PC-9 (cell line): ENCODE measurements around the gene CNNM2. TPM values are rescaled to one million over a fixed set of nuclear protein-coding genes. Genes with fewer than 3 reads are reported as not detected.

Experiments
- BruUV-seq: library from RNA; stranded (reverse); fragments of 400-500 nt; replicated peaks from 2 replicates; lab custom pipeline; 2021; lab: Mats Ljungman, UMichigan
- CTCF ChIA-PET: fragments of 300-600 bp; sonication (Branson Sonifier 250); formaldehyde crosslinking; loops from one replicate; lab custom pipeline; 2022; ENCODE audit warnings: antibody characterized with exemption; lab: Charles Lee
- POLR2A ChIA-PET: fragments of 300-600 bp; sonication (Branson Sonifier 250); formaldehyde crosslinking; loops from one replicate; lab custom pipeline; 2022; ENCODE audit warnings: antibody characterized with exemption; ENCODE audit not compliant: unreplicated experiment; lab: Charles Lee
- DNase-seq, 2 experiments: peaks; one replicate each; pipeline versions ENCODE4 v3.0.0 to v3.0.0-alpha.2; 2015 to 2022; ENCODE audit warnings: mixed read lengths in 1 of 2
- H2AFZ ChIP-seq: fragments of 200-600 bp; sonication (generic); 2 replicates; pipeline ENCODE4 v1.8.1; 2017; ENCODE audit warnings: antibody characterized with exemption
- H3F3A ChIP-seq: fragments of 200-600 bp; sonication (generic); 2 replicates; pipeline ENCODE4 v1.8.1; 2017; ENCODE audit warnings: antibody characterized with exemption, mild to moderate bottlenecking, low read depth; ENCODE audit not compliant: insufficient read depth
- H3K27ac ChIP-seq: fragments of 200-600 bp; sonication (generic); 2 replicates; pipeline ENCODE4 v1.6.1; 2016; ENCODE audit warnings: mixed run types
- H3K27me3 ChIP-seq: fragments of 200-600 bp; sonication (generic); 2 replicates; pipeline ENCODE4 v1.6.1; 2016; ENCODE audit warnings: low read depth, mixed run types; ENCODE audit not compliant: insufficient read depth
- H3K36me3 ChIP-seq: fragments of 200-600 bp; sonication (generic); 2 replicates; pipeline ENCODE4 v1.6.1; 2016; ENCODE audit warnings: low read depth, mixed run types
- H3K4me1 ChIP-seq: fragments of 200-600 bp; sonication (generic); replicated peaks from 2 replicates; pipeline ENCODE4 v1.6.1; 2016; ENCODE audit warnings: mixed run types; ENCODE audit not compliant: insufficient read depth
- H3K4me2 ChIP-seq: fragments of 200-600 bp; sonication (generic); 2 replicates; pipeline ENCODE4 v1.6.1; 2017; ENCODE audit warnings: mixed run types
- H3K4me3 ChIP-seq: fragments of 200-600 bp; sonication (generic); 2 replicates; pipeline ENCODE4 v1.6.1; 2016; ENCODE audit warnings: mixed run types
- H3K79me2 ChIP-seq: fragments of 200-600 bp; sonication (generic); 2 replicates; pipeline ENCODE4 v1.6.1; 2017; ENCODE audit warnings: low read depth, mixed run types
- H3K9me2 ChIP-seq: fragments of 200-600 bp; sonication (generic); 2 replicates; pipeline ENCODE4 v1.8.1; 2017; ENCODE audit warnings: mild to moderate bottlenecking; ENCODE audit not compliant: insufficient read depth
- H3K9me3 ChIP-seq: fragments of 200-600 bp; sonication (generic); 2 replicates; pipeline ENCODE4 v1.8.1; 2016; ENCODE audit warnings: low read depth; ENCODE audit not compliant: insufficient read depth
- H4K20me1 ChIP-seq: fragments of 200-600 bp; sonication (generic); 2 replicates; pipeline ENCODE4 v1.8.1; 2017; ENCODE audit not compliant: insufficient read depth
- CTCF ChIP-seq: fragments of 200-600 bp; sonication (generic); conservative IDR thresholded peaks from 2 replicates; pipeline ENCODE4 v1.6.1; 2017; ENCODE audit warnings: mixed run types, antibody characterized with exemption, mild to moderate bottlenecking, moderate library complexity
- EZH2 ChIP-seq: fragments of 200-600 bp; sonication (generic); IDR thresholded peaks from 2 replicates; pipeline ENCODE4 v1.8.0; 2017; ENCODE audit warnings: antibody characterized with exemption, low read depth
- intact Hi-C: fragments of 100-400 bp; cut with micrococcal nuclease; formaldehyde crosslinking; loops from one replicate; pipeline ENCODE4 v1.10.0; 2022; ENCODE audit not compliant: unreplicated experiment
- total RNA-seq: library from RNA; stranded (reverse); gene quantifications from 2 replicates; pipeline ENCODE4 v1.2.3, GENCODE V29; 2021

Gene CNNM2
- total RNA-seq, 1 experiment from 2014 or later: 8.8 TPM

- Histone ChIP-seq H3F3A (no peaks in the 10 kb centered on the region), H3K79me2 (no peaks in the 10 kb centered on the region), H2AFZ (no peak overlapping the region), H3K4me2 (no peak overlapping the region), H3K27ac (no peak overlapping the region), H3K27me3 (no peaks in the 10 kb centered on the region), H4K20me1 (no peaks in the 10 kb centered on the region), H3K4me1 (no peaks in the 10 kb centered on the region), H3K36me3 (no peaks in the 10 kb centered on the region), H3K9me3 (no peaks in the 10 kb centered on the region), H3K9me2 (no peaks in the 10 kb centered on the region), H3K4me3 (no peak overlapping the region)
- BruUV-seq: no TSS peak
- TF ChIP-seq EZH2: no peak
- no peak for TF ChIP-seq CTCF
- DNase-seq: no peak
- intact Hi-C loops: no loop called here
- ChIA-PET CTCF (no interaction called here), POLR2A (interaction anchor here (0.7 kb wide), 1 partner anchor 1884 kb away, joined by 5 read pairs; no protein-coding TSS in a partner anchor)
These were observed 41.3 kb upstream of the CNNM2 start for GRCh38 chr10:102876747-102877153.

- DNase-seq: no peak
- no peaks in the 10 kb centered on the region for H3F3A ChIP-seq
- no peaks in the 10 kb centered on the region for H4K20me1 ChIP-seq
- ChIA-PET POLR2A (no interaction called here), CTCF (no interaction called here)
- H3K9me2 ChIP-seq: no peaks in the 10 kb centered on the region
- TF ChIP-seq EZH2: no peak
- TF ChIP-seq CTCF: no peak
- H3K79me2 ChIP-seq: no peaks in the 10 kb centered on the region
- H3K9me3 ChIP-seq: no peaks in the 10 kb centered on the region
- BruUV-seq: no TSS peak
- no peak overlapping the region for H3K4me2 ChIP-seq
- H3K4me1 ChIP-seq: no peaks in the 10 kb centered on the region
- H3K27me3 ChIP-seq: no peaks in the 10 kb centered on the region
- H3K4me3 ChIP-seq: no peak overlapping the region
- intact Hi-C loops: no loop called here
- no peak overlapping the region for H3K27ac ChIP-seq
- no peaks in the 10 kb centered on the region for H3K36me3 ChIP-seq
- no peak overlapping the region for H2AFZ ChIP-seq
These were observed 39.5 kb upstream of the CNNM2 start for GRCh38 chr10:102878629-102879028.

- Histone ChIP-seq H3K4me1 (no peaks in the 10 kb centered on the region), H3K4me2 (no peak overlapping the region), H3K79me2 (no peaks in the 10 kb centered on the region), H2AFZ (no peak overlapping the region), H3K27me3 (no peaks in the 10 kb centered on the region), H4K20me1 (no peaks in the 10 kb centered on the region), H3K9me3 (no peaks in the 10 kb centered on the region), H3K4me3 (no peak overlapping the region), H3F3A (no peaks in the 10 kb centered on the region), H3K9me2 (no peaks in the 10 kb centered on the region), H3K36me3 (no peaks in the 10 kb centered on the region), H3K27ac (no peak overlapping the region)
- TF ChIP-seq EZH2 (no peak), CTCF (no peak)
- intact Hi-C loops: no loop called here
- no TSS peak for BruUV-seq
- ChIA-PET POLR2A (no interaction called here), CTCF (no interaction called here)
- DNase-seq: no peak
These were observed 37.8 kb upstream of the CNNM2 start for GRCh38 chr10:102880256-102880655.
